Trophoblast cell (in vitro differentiated cells and primary cell): ENCODE results near the gene CLDN7.
A peak's percentile ranks its signal among the peaks of the same experiment; 100 is the strongest.
"Not testable (repeated sequence)": the region's sequence is repeated elsewhere in the genome, so short reads cannot be mapped to it uniquely, and the experiment has no call there.

Experiments used
- DNase-seq, 2 donors: peaks; one replicate each; pipeline ENCODE4 v3.0.0-alpha.2; 2016
- H2AFZ ChIP-seq: 2 replicates; pipeline ENCODE4 v1.6.1; 2013; ENCODE audit warnings: low read length, moderate library complexity, mild to moderate bottlenecking; ENCODE audit not compliant: insufficient read depth, poor library complexity
- H2AK5ac ChIP-seq: 2 replicates; pipeline ENCODE4 v1.6.1; 2013; ENCODE audit warnings: mild to moderate bottlenecking, low read length
- H2BK120ac ChIP-seq: 2 replicates; pipeline ENCODE4 v1.6.1; 2013; ENCODE audit warnings: low read length, mild to moderate bottlenecking, moderate library complexity; ENCODE audit not compliant: insufficient read depth, poor library complexity
- H2BK12ac ChIP-seq: 2 replicates; pipeline ENCODE4 v1.6.1; 2013; ENCODE audit warnings: mild to moderate bottlenecking, low read length, moderate library complexity
- H2BK5ac ChIP-seq: 2 replicates; pipeline ENCODE4 v1.6.1; 2013; ENCODE audit warnings: low read length, low read depth, moderate library complexity, mild to moderate bottlenecking; ENCODE audit not compliant: poor library complexity
- H3K14ac ChIP-seq: 2 replicates; pipeline ENCODE4 v1.6.1; 2013; ENCODE audit warnings: mild to moderate bottlenecking, low read length
- H3K18ac ChIP-seq: 2 replicates; pipeline ENCODE4 v1.6.1; 2013; ENCODE audit warnings: mild to moderate bottlenecking, low read length
- H3K23ac ChIP-seq: 2 replicates; pipeline ENCODE4 v1.6.1; 2013; ENCODE audit warnings: low read length
- H3K27ac ChIP-seq: 2 replicates; pipeline ENCODE4 v1.5.1; 2013; ENCODE audit warnings: low read depth, mild to moderate bottlenecking, inconsistent platforms, low read length, moderate library complexity
- H3K27me3 ChIP-seq: 2 replicates; pipeline ENCODE4 v1.6.1; 2013; ENCODE audit warnings: inconsistent platforms, mild to moderate bottlenecking, low read length, moderate library complexity; ENCODE audit not compliant: insufficient read depth
- H3K36me3 ChIP-seq, 2 experiments: 1 replicate in 1 of 2; 2 replicates in 1 of 2; pipeline ENCODE4 v1.6.1; 2013; ENCODE audit warnings: low read length in 2 of 2, mild to moderate bottlenecking in 2 of 2, moderate library complexity in 1 of 2; ENCODE audit not compliant: insufficient read depth in 2 of 2, control insufficient read depth in 1 of 2
- H3K4ac ChIP-seq: 2 replicates; pipeline ENCODE4 v1.6.1; 2013; ENCODE audit warnings: low read depth, mild to moderate bottlenecking, low read length, moderate library complexity
- H3K4me1 ChIP-seq, 2 experiments: 1 replicate in 1 of 2; 2 replicates in 1 of 2; pipeline ENCODE4 v1.6.1; 2013; ENCODE audit warnings: low read length in 2 of 2, mild to moderate bottlenecking in 2 of 2, moderate library complexity in 1 of 2; ENCODE audit not compliant: insufficient read depth in 2 of 2, control insufficient read depth in 1 of 2
- H3K4me2 ChIP-seq: 2 replicates; pipeline ENCODE4 v1.6.1; 2013; ENCODE audit warnings: inconsistent platforms, mild to moderate bottlenecking, low read length, moderate library complexity
- H3K4me3 ChIP-seq: 2 replicates; pipeline ENCODE4 v1.5.1; 2013; ENCODE audit warnings: mild to moderate bottlenecking, low read depth, low read length, inconsistent platforms
- H3K79me1 ChIP-seq: one replicate; pipeline ENCODE4 v1.6.1; 2013; ENCODE audit warnings: low read length
- H3K79me2 ChIP-seq: 2 replicates; pipeline ENCODE4 v1.6.1; 2013; ENCODE audit warnings: low read length, mild to moderate bottlenecking; ENCODE audit not compliant: control insufficient read depth, insufficient read depth, poor library complexity
- H3K9ac ChIP-seq: 2 replicates; pipeline ENCODE4 v1.6.1; 2013; ENCODE audit warnings: mild to moderate bottlenecking, low read length
- H3K9me3 ChIP-seq: 2 replicates; pipeline ENCODE4 v1.6.1; 2013; ENCODE audit warnings: low read depth, mild to moderate bottlenecking, control low read depth, inconsistent platforms, low read length; ENCODE audit not compliant: insufficient read depth
- H4K12ac ChIP-seq: 2 replicates; pipeline ENCODE4 v1.6.1; 2013; ENCODE audit warnings: low read depth, mild to moderate bottlenecking, low read length, moderate library complexity
- H4K8ac ChIP-seq: 2 replicates; pipeline ENCODE4 v1.6.1; 2013; ENCODE audit warnings: low read depth, mild to moderate bottlenecking, low read length, moderate library complexity
- H4K91ac ChIP-seq: one replicate; pipeline ENCODE4 v1.6.1; 2013; ENCODE audit warnings: low read depth, mild to moderate bottlenecking, low read length, moderate library complexity
- WGBS: extraction: QIAGEN DNeasy Blood & Tissue Kit; methylation state at CpG from one replicate; pipeline ENCODE4 v1.1.7; 2013; ENCODE audit warnings: missing lambda C conversion rate; ENCODE audit not compliant: insufficient read length, insufficient coverage; ENCODE audit errors: extremely low coverage; 5-methylcytosine and 5-hydroxymethylcytosine counted together

CLDN7 gene

GRCh38 chr17:7243838-7244237 lies 18.4 kb downstream of the CLDN7 start:
- not testable (repeated sequence) for H2AFZ ChIP-seq, H4K12ac ChIP-seq, H3K27me3 ChIP-seq, H3K4me2 ChIP-seq, H3K9ac ChIP-seq, H3K18ac ChIP-seq, H3K4me3 ChIP-seq, H3K23ac ChIP-seq, H2BK5ac ChIP-seq, H3K4ac ChIP-seq, DNase-seq, H3K9me3 ChIP-seq, H2AK5ac ChIP-seq, H4K91ac ChIP-seq, H4K8ac ChIP-seq, H3K27ac ChIP-seq, H3K14ac ChIP-seq, H2BK12ac ChIP-seq, H2BK120ac ChIP-seq
- H3K4me1 ChIP-seq, result peaks cover 10 to 12% of the 10 kb centered on the region in 2 experiments
- peaks cover 20 to 36% of the 10 kb centered on the region in 2 experiments for H3K36me3 ChIP-seq
- H3K79me2 ChIP-seq, result peaks cover 18% of the 10 kb centered on the region
- WGBS, result no CpG with 5 or more reads among the region's 10 CpGs
- H3K79me1 ChIP-seq, result peaks cover 19% of the 10 kb centered on the region

- peaks cover 22% of the 10 kb centered on the region for H3K79me1 ChIP-seq
- H4K12ac ChIP-seq, result peak overlapping the region; percentile 79
- peak overlapping the region; percentile 99 for H3K27ac ChIP-seq
- peak overlapping the region; percentile 20 for H2AFZ ChIP-seq
- peak overlapping the region; percentile 46 for H4K91ac ChIP-seq
- H3K27me3 ChIP-seq, result no peaks in the 10 kb centered on the region
- H3K23ac ChIP-seq, result no peak overlapping the region
- no peak for DNase-seq
- peak overlapping the region; percentile 66 for H3K4me3 ChIP-seq
- peak overlapping the region; percentile 55 for H3K9ac ChIP-seq
- peaks cover 2% of the 10 kb centered on the region for H3K9me3 ChIP-seq
- peaks cover 10 to 12% of the 10 kb centered on the region in 2 experiments for H3K4me1 ChIP-seq
- H3K14ac ChIP-seq, result peak overlapping the region; percentile 41
- WGBS, result no CpG with 5 or more reads among the region's 2 CpGs
- H4K8ac ChIP-seq, result peak overlapping the region; percentile 82
- peaks cover 20 to 36% of the 10 kb centered on the region in 2 experiments for H3K36me3 ChIP-seq
- peak overlapping the region; percentile 8 for H2BK120ac ChIP-seq
- peaks cover 17% of the 10 kb centered on the region for H3K79me2 ChIP-seq
- H3K4me2 ChIP-seq, result peak overlapping the region; percentile 71
- peak overlapping the region; percentile 81 for H2AK5ac ChIP-seq
- no peak overlapping the region for H2BK12ac ChIP-seq
- peak overlapping the region; percentile 38 for H3K4ac ChIP-seq
- peak overlapping the region; percentile 55 for H2BK5ac ChIP-seq
- peak overlapping the region; percentile 42 for H3K18ac ChIP-seq
These were observed 18.9 kb downstream of the CLDN7 start for GRCh38 chr17:7243453-7243729.

- Histone ChIP-seq H2AK5ac (peak overlapping the region; percentile 81), H3K79me1 (peaks cover 24% of the 10 kb centered on the region), H2BK120ac (peak overlapping the region; percentile 70), H3K4ac (peak overlapping the region; percentile 38), H3K27ac (peak overlapping the region; percentile 99), H3K9ac (peak overlapping the region; percentile 80), H3K9me3 (peaks cover 2% of the 10 kb centered on the region), H3K4me1 (peaks cover 10 to 12% of the 10 kb centered on the region in 2 experiments), H4K8ac (peak overlapping the region; percentile 89), H2AFZ (peak overlapping the region; percentile 48), H3K4me2 (peak overlapping the region; percentile 71), H3K79me2 (peaks cover 19% of the 10 kb centered on the region), H3K4me3 (peak overlapping the region; percentile 94), H2BK5ac (peak overlapping the region; percentile 95), H4K91ac (peak overlapping the region; percentile 88), H3K18ac (peak overlapping the region; percentile 50), H3K36me3 (peaks cover 20 to 36% of the 10 kb centered on the region in 2 experiments), H3K14ac (peak overlapping the region; percentile 82), H3K23ac (no peak overlapping the region), H4K12ac (peak overlapping the region; percentile 79), H3K27me3 (no peaks in the 10 kb centered on the region), H2BK12ac (no peak overlapping the region)
- no CpG with 5 or more reads among the region's 49 CpGs for WGBS
- DNase-seq, result peak; percentile 93 to 97
These were observed 19.4 kb downstream of the CLDN7 start for GRCh38 chr17:7242717-7243452.

- Histone ChIP-seq H2AFZ (peak within 1 kb of the TSS; percentile 72), H3K18ac (peak within 1 kb of the TSS; percentile 98), H4K12ac (peak within 1 kb of the TSS; percentile 97), H4K91ac (peak within 1 kb of the TSS; percentile 99), H4K8ac (peak within 1 kb of the TSS; percentile 98), H3K23ac (no peak within 1 kb of the TSS), H3K79me1 (peaks cover 27% of the 10 kb centered on the region), H3K4ac (peak within 1 kb of the TSS; percentile 99), H3K9me3 (peaks cover 2% of the 10 kb centered on the region), H3K9ac (peak within 1 kb of the TSS; percentile 96), H3K14ac (peak within 1 kb of the TSS; percentile 99), H2AK5ac (peak within 1 kb of the TSS; percentile 99), H3K4me2 (peak within 1 kb of the TSS; percentile 92), H3K27me3 (no peaks in the 10 kb centered on the region), H2BK5ac (peak within 1 kb of the TSS; percentile 95), H3K79me2 (peaks cover 23% of the 10 kb centered on the region), H3K4me3 (peak within 1 kb of the TSS; percentile 94), H3K36me3 (peaks cover 20 to 38% of the 10 kb centered on the region in 2 experiments), H3K4me1 (peaks cover 12 to 14% of the 10 kb centered on the region in 2 experiments), H2BK120ac (peak within 1 kb of the TSS; percentile 96), H2BK12ac (peak within 1 kb of the TSS; percentile 72), H3K27ac (peak within 1 kb of the TSS; percentile 99)
- peak; percentile 76 to 93 for DNase-seq
- WGBS, result no CpG with 5 or more reads among the region's 62 CpGs
These were observed 20.2 kb downstream of the CLDN7 start, which contains the start of gene GABARAP for GRCh38 chr17:7241783-7242716. GABARAP (minus strand) TSS chr17:7242449; CDS start chr17:7242330, 119 bp downstream.
